Loucy (cell line): ENCODE data around the gene EVI5.
A peak's percentile ranks its signal among the peaks of the same experiment; 100 is the strongest.

Experiments
- H2AFZ ChIP-seq: fragments of 200-600 bp; sonication (generic); 2 replicates; pipeline ENCODE4 v1.6.0; 2016; ENCODE audit warnings: antibody characterized with exemption, mild to moderate bottlenecking, low read length, moderate library complexity
- H3F3A ChIP-seq: fragments of 200-600 bp; 2 replicates; pipeline ENCODE4 v1.6.0; 2016; ENCODE audit warnings: antibody characterized with exemption, low read depth, mild to moderate bottlenecking
- H3K27me3 ChIP-seq: fragments of 200-600 bp; sonication (generic); 2 replicates; pipeline ENCODE4 v1.6.1; 2014; ENCODE audit warnings: low read length, mild to moderate bottlenecking; ENCODE audit not compliant: insufficient read depth, poor library complexity, severe bottlenecking
- H3K36me3 ChIP-seq: fragments of 200-600 bp; sonication (generic); 2 replicates; pipeline ENCODE4 v1.6.1; 2016; ENCODE audit warnings: low read length; ENCODE audit not compliant: insufficient read depth
- H3K4me1 ChIP-seq: fragments of 200-600 bp; sonication (generic); 2 replicates; pipeline ENCODE4 v1.5.1; 2014; ENCODE audit warnings: low read length, mild to moderate bottlenecking; ENCODE audit not compliant: insufficient read depth, poor library complexity, severe bottlenecking
- H3K4me2 ChIP-seq: fragments of 200-600 bp; sonication (generic); 2 replicates; pipeline ENCODE4 v1.6.0; 2014; ENCODE audit warnings: antibody characterized with exemption, low read length, low read depth, mild to moderate bottlenecking; ENCODE audit not compliant: poor library complexity, severe bottlenecking
- H3K4me3 ChIP-seq: fragments of 200-600 bp; sonication (generic); 2 replicates; pipeline ENCODE4 v1.5.1; 2014; ENCODE audit warnings: low read length, mild to moderate bottlenecking, mixed read lengths; ENCODE audit not compliant: poor library complexity, severe bottlenecking
- H3K79me2 ChIP-seq: fragments of 200-600 bp; sonication (generic); 2 replicates; pipeline ENCODE4 v1.6.1; 2014; ENCODE audit warnings: low read length; ENCODE audit not compliant: insufficient read depth
- H3K9ac ChIP-seq: fragments of 200-600 bp; sonication (generic); 2 replicates; pipeline ENCODE4 v1.6.0; 2014; ENCODE audit warnings: mild to moderate bottlenecking, low read depth, low read length, moderate library complexity; ENCODE audit not compliant: poor library complexity, severe bottlenecking
- H3K9me2 ChIP-seq: fragments of 200-600 bp; sonication (generic); replicated peaks from 2 replicates; pipeline ENCODE4 v1.6.1; 2016; ENCODE audit warnings: low read depth, low read length, mixed read lengths
- H3K9me3 ChIP-seq: fragments of 200-600 bp; sonication (generic); 2 replicates; pipeline ENCODE4 v1.6.1; 2014; ENCODE audit warnings: mild to moderate bottlenecking, antibody characterized with exemption, low read length, low read depth; ENCODE audit not compliant: insufficient read depth
- H4K20me1 ChIP-seq: fragments of 200-600 bp; sonication (generic); 2 replicates; pipeline ENCODE4 v1.6.0; 2014; ENCODE audit warnings: antibody characterized with exemption, low read length, mild to moderate bottlenecking; ENCODE audit not compliant: insufficient read depth, poor library complexity, severe bottlenecking
- CTCF ChIP-seq: fragments of 200-600 bp; sonication (generic); conservative IDR thresholded peaks from 2 replicates; pipeline ENCODE4 v1.5.1; 2014; ENCODE audit warnings: mild to moderate bottlenecking, antibody characterized with exemption, low read length
- EZH2phosphoT487 ChIP-seq: fragments of 200-600 bp; IDR thresholded peaks from 2 replicates; pipeline ENCODE4 v1.6.1; 2018; ENCODE audit warnings: antibody characterized with exemption, mild to moderate bottlenecking, moderate library complexity, borderline replicate concordance

EVI5 gene

DNA sequence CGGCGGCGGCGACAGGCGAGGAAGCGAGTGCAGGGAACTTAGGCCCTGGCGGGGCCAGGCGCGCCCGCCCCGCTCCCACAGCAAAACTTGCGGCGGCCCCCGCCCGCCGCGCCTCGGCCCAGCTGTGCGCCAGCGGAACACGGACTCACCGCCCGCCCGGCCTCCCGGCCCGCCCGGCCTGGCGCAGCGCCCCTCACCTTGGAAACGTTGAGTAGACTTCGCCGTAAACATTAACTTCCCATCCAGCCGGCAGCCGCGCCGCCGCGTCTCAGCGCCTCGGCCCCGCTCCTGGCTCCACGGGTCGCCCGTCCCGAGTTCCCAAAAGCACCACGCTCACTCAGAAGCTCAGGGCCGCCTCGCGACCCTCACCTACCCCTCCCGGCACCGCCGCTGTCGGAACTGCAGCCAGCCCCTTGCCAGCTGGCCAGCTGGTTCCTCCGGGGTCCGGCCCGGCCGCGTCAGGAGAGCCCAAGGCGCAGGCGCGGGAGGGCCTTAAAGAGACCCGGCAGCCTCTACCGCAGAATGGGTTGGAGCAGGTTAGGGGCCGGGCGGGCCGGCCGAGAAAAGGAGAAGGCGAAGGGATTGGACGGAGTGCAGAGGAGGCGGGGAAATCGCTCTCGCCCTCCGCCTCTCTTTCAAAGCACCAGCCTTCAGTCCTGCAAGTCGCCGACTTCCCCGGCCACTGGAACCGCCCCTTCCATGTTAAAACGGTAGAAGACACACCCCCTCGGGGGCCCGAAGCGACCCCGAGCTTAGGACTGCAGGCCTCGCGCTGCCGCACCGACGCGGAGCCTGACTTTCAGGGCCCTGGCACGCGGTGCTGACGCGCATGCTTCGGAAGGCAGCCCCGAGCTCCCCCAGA is at the start of gene EVI5:
EVI5 (minus strand) TSS at position 470 of the 862 bp plus-strand sequence. CDS start 48,562 bp downstream, outside the sequence.
- Histone ChIP-seq H2AFZ (peak within 1 kb of the TSS; percentile 95), H3K4me2 (peak within 1 kb of the TSS; percentile 79), H3K4me1 (peaks cover 2% of the 10 kb centered on the region), H3K27me3 (peaks cover 62% of the 10 kb centered on the region), H4K20me1 (peaks cover 3% of the 10 kb centered on the region), H3K36me3 (no peaks in the 10 kb centered on the region), H3K9ac (no peak within 1 kb of the TSS), H3K9me2 (no peaks in the 10 kb centered on the region), H3K79me2 (no peaks in the 10 kb centered on the region), H3K9me3 (no peaks in the 10 kb centered on the region), H3K4me3 (peak within 1 kb of the TSS; percentile 76), H3F3A (no peaks in the 10 kb centered on the region)
- TF ChIP-seq CTCF (no peak), EZH2phosphoT487 (no peak)

DNA sequence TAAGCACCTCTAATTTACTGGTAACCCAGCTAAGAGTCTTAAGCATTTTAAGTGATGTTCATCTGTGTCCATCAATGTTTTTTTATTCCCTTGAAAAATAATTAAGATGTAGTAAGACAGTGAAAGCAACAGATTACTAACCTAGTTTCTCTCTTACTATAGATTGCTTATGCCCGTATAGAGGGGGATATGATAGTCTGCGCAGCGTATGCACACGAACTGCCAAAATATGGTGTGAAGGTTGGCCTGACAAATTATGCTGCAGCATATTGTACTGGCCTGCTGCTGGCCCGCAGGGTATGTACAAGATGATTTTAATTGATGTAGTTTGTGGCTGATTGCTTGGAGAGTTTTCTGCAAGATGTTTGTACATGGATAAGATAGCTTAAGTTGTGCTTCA is 49.7 kb upstream of the EVI5 start:
- TF ChIP-seq CTCF: no peak
- no peak for TF ChIP-seq EZH2phosphoT487
- no peak overlapping the region for H2AFZ ChIP-seq
- H3K9ac ChIP-seq: peak overlapping the region; percentile 99
- H3K36me3 ChIP-seq: peaks cover 70% of the 10 kb centered on the region
- peak overlapping the region; percentile 97 for H3K4me3 ChIP-seq
- H3K9me2 ChIP-seq: no peaks in the 10 kb centered on the region
- H3K27me3 ChIP-seq: peaks cover 11% of the 10 kb centered on the region
- H3K79me2 ChIP-seq: peaks cover 78% of the 10 kb centered on the region
- peak overlapping the region; percentile 95 for H3K4me2 ChIP-seq
- H3K4me1 ChIP-seq: peaks cover 63% of the 10 kb centered on the region
- H3K9me3 ChIP-seq: no peaks in the 10 kb centered on the region
- H4K20me1 ChIP-seq: peaks cover 73% of the 10 kb centered on the region
- no peaks in the 10 kb centered on the region for H3F3A ChIP-seq

- Histone ChIP-seq H3K36me3 (peaks cover 62% of the 10 kb centered on the region), H3K9me2 (no peaks in the 10 kb centered on the region), H3F3A (no peaks in the 10 kb centered on the region)
Measured at GRCh38 chr1:92833840-92834239, 48.9 kb upstream of the EVI5 start.

More at GRCh38 chr1:92833840-92834239, 48.9 kb upstream of the EVI5 start:
- Histone ChIP-seq H3K9me3 (no peaks in the 10 kb centered on the region), H2AFZ (no peak overlapping the region), H3K4me3 (peak overlapping the region; percentile 97), H3K27me3 (peaks cover 11% of the 10 kb centered on the region), H3K4me1 (peaks cover 55% of the 10 kb centered on the region), H4K20me1 (peaks cover 66% of the 10 kb centered on the region), H3K4me2 (peak overlapping the region; percentile 95), H3K9ac (peak overlapping the region; percentile 99), H3K79me2 (peaks cover 70% of the 10 kb centered on the region)
- TF ChIP-seq CTCF (no peak), EZH2phosphoT487 (no peak)
